HEK293 (cell line): Measurements from ENCODE around the gene FAAP100.

Experiments used
- CTCF ChIA-PET: fragments of 350-600 bp; formaldehyde crosslinking; extraction: SDS; loops from one replicate; lab custom pipeline; 2021; ENCODE audit warnings: antibody characterized with exemption; lab: Yijun Ruan, JAX
- POLR2A ChIA-PET: fragments of 300-600 bp; formaldehyde crosslinking; extraction: SDS; loops from one replicate; lab custom pipeline; 2020; ENCODE audit warnings: antibody characterized with exemption, inconsistent platforms; lab: Yijun Ruan, JAX
- H3K27ac ChIP-seq: fragments of 200-500 bp; sonication (Bioruptor generic); 2 replicates; pipeline ENCODE4 v1.5.1; 2014; ENCODE audit warnings: low read depth, low read length, control low read depth, inconsistent platforms; ENCODE audit errors: extremely low read depth
- H3K36me3 ChIP-seq, 2 experiments: fragments of 200-500 bp in 1 of 2; sonication (Bioruptor generic) in 1 of 2; 1 replicate in 1 of 2; 2 replicates in 1 of 2; pipeline ENCODE4 v1.5.1; 2014 to 2017; ENCODE audit warnings: inconsistent platforms in 2 of 2, low read length in 2 of 2; ENCODE audit not compliant: control insufficient read depth in 2 of 2, insufficient read depth in 1 of 2
- H3K4me1 ChIP-seq: fragments of 200-500 bp; sonication (Bioruptor generic); 2 replicates; pipeline ENCODE4 v1.5.1; 2014; ENCODE audit warnings: mild to moderate bottlenecking, low read length, inconsistent platforms; ENCODE audit not compliant: control insufficient read depth, insufficient read depth
- H3K4me3 ChIP-seq: 2 replicates; pipeline ENCODE4 v1.5.1; 2011; ENCODE audit warnings: low read depth, mild to moderate bottlenecking, control low read depth, low read length, moderate library complexity
- H3K9me3 ChIP-seq: fragments of 200-500 bp; sonication (Bioruptor generic); 2 replicates; pipeline ENCODE4 v1.5.1; 2014; ENCODE audit warnings: low read depth, low read length, inconsistent platforms; ENCODE audit not compliant: control insufficient read depth, insufficient read depth
- AEBP2 ChIP-seq: fragments of 450-650 bp; formaldehyde crosslinking; IDR thresholded peaks from 2 replicates; pipeline ENCODE4 v1.5.1; 2016; ENCODE audit warnings: missing biosample characterization, missing genetic modification characterization, borderline replicate concordance
- GLI2 ChIP-seq: fragments of 450-650 bp; formaldehyde crosslinking; IDR thresholded peaks from 2 replicates; pipeline ENCODE4; 2017; ENCODE audit warnings: missing biosample characterization, missing genetic modification characterization, low read depth, borderline replicate concordance
- GLIS2 ChIP-seq: fragments of 450-650 bp; formaldehyde crosslinking; IDR thresholded peaks from 2 replicates; pipeline ENCODE4 v1.5.1; 2016; ENCODE audit warnings: missing biosample characterization, missing genetic modification characterization
- HOXD13 ChIP-seq: sonication (generic); formaldehyde crosslinking; IDR thresholded peaks from 2 replicates; pipeline ENCODE4 v1.8.0; 2022; ENCODE audit warnings: missing genetic modification reagents, borderline replicate concordance
- KLF1 ChIP-seq: fragments of 450-650 bp; formaldehyde crosslinking; IDR thresholded peaks from 2 replicates; pipeline ENCODE4 v1.5.1; 2016; ENCODE audit warnings: missing biosample characterization, missing genetic modification characterization
- MEIS1 ChIP-seq: sonication (generic); formaldehyde crosslinking; IDR thresholded peaks from 2 replicates; pipeline ENCODE4 v1.8.1; 2022; ENCODE audit warnings: missing genetic modification reagents, mild to moderate bottlenecking, borderline replicate concordance
- OSR2 ChIP-seq: fragments of 450-650 bp; formaldehyde crosslinking; IDR thresholded peaks from 2 replicates; pipeline ENCODE4 v1.5.1; 2016; ENCODE audit warnings: missing biosample characterization, missing genetic modification characterization
- OVOL3 ChIP-seq: fragments of 450-650 bp; formaldehyde crosslinking; IDR thresholded peaks from 2 replicates; pipeline ENCODE4 v1.5.1; 2016; ENCODE audit warnings: missing biosample characterization, missing genetic modification characterization
- SP7 ChIP-seq: fragments of 450-650 bp; formaldehyde crosslinking; IDR thresholded peaks from 2 replicates; pipeline ENCODE4 v1.5.1; 2016; ENCODE audit warnings: missing biosample characterization, missing genetic modification characterization
- WT1 ChIP-seq: fragments of 450-650 bp; formaldehyde crosslinking; IDR thresholded peaks from 2 replicates; pipeline ENCODE4 v1.5.1; 2016; ENCODE audit warnings: missing biosample characterization, missing genetic modification characterization
- ZBTB11 ChIP-seq: fragments of 450-650 bp; formaldehyde crosslinking; conservative IDR thresholded peaks from 2 replicates; pipeline ENCODE4 v1.5.1; 2016; ENCODE audit warnings: low read depth, missing biosample characterization, missing genetic modification characterization
- ZBTB26 ChIP-seq: fragments of 450-650 bp; formaldehyde crosslinking; optimal IDR thresholded peaks from 2 replicates; pipeline ENCODE3; 2016; ENCODE audit warnings: missing biosample characterization, mild to moderate bottlenecking, missing genetic modification characterization
- ZBTB48 ChIP-seq: fragments of 450-650 bp; formaldehyde crosslinking; IDR thresholded peaks from 2 replicates; pipeline ENCODE4 v1.5.1; 2016; ENCODE audit warnings: missing biosample characterization, missing genetic modification characterization
- ZEB2 ChIP-seq: fragments of 450-650 bp; formaldehyde crosslinking; IDR thresholded peaks from 2 replicates; pipeline ENCODE4 v1.5.1; 2016; ENCODE audit warnings: missing biosample characterization, missing genetic modification characterization
- ZNF112 ChIP-seq: fragments of 450-650 bp; formaldehyde crosslinking; IDR thresholded peaks from 2 replicates; pipeline ENCODE4 v1.5.0; 2017; ENCODE audit warnings: missing biosample characterization, missing genetic modification characterization
- ZNF280D ChIP-seq: fragments of 450-650 bp; formaldehyde crosslinking; IDR thresholded peaks from 2 replicates; pipeline ENCODE4 v1.5.1; 2016; ENCODE audit warnings: missing biosample characterization, missing genetic modification characterization
- ZNF324 ChIP-seq: fragments of 450-650 bp; formaldehyde crosslinking; IDR thresholded peaks from 2 replicates; pipeline ENCODE4 v1.5.1; 2016; ENCODE audit warnings: missing biosample characterization, missing genetic modification characterization
- ZNF341 ChIP-seq: fragments of 450-650 bp; formaldehyde crosslinking; IDR thresholded peaks from 2 replicates; pipeline ENCODE4; 2016; ENCODE audit warnings: low read depth, missing biosample characterization, missing genetic modification characterization
- ZNF37A ChIP-seq: fragments of 450-650 bp; IDR thresholded peaks from 2 replicates; pipeline ENCODE4 v1.5.1; 2018; ENCODE audit warnings: missing biosample characterization, missing genetic modification characterization
- ZNF548 ChIP-seq: fragments of 450-650 bp; formaldehyde crosslinking; IDR thresholded peaks from 2 replicates; pipeline ENCODE4 v1.5.1; 2016; ENCODE audit warnings: missing biosample characterization, missing genetic modification characterization
- ZNF624 ChIP-seq: fragments of 450-650 bp; formaldehyde crosslinking; IDR thresholded peaks from 2 replicates; pipeline ENCODE4 v1.5.1; 2017; ENCODE audit warnings: missing biosample characterization, missing genetic modification characterization
- ZNF692 ChIP-seq: fragments of 450-650 bp; formaldehyde crosslinking; IDR thresholded peaks from 2 replicates; pipeline ENCODE4 v1.5.1; 2016; ENCODE audit warnings: missing biosample characterization, missing genetic modification characterization
- ZNF76 ChIP-seq: fragments of 450-650 bp; formaldehyde crosslinking; IDR thresholded peaks from 2 replicates; pipeline ENCODE4; 2016; ENCODE audit warnings: low read depth, missing biosample characterization, missing genetic modification characterization, borderline replicate concordance
- ZNF777 ChIP-seq: fragments of 450-650 bp; formaldehyde crosslinking; IDR thresholded peaks from 2 replicates; pipeline ENCODE4 v1.5.1; 2017; ENCODE audit warnings: missing biosample characterization, missing genetic modification characterization, borderline replicate concordance
- ZSCAN30 ChIP-seq: fragments of 450-650 bp; IDR thresholded peaks from 2 replicates; pipeline ENCODE4 v1.5.1; 2018; ENCODE audit warnings: missing biosample characterization, mild to moderate bottlenecking, missing genetic modification characterization, moderate library complexity

Gene FAAP100

GRCh38 chr17:81576621-81577277 is 24.6 kb upstream of the FAAP100 start (continued):
- TF ChIP-seq ZNF692 (tag by site-specific recombination) (no peak), AEBP2 (tag by site-specific recombination) (no peak), ZBTB26 (no peak), SP7 (tag by site-specific recombination) (no peak), ZEB2 (tag by site-specific recombination) (no peak), HOXD13 (CRISPR knock-in tag) (no peak), ZNF341 (tag by site-specific recombination) (peak; percentile 62), OVOL3 (tag by site-specific recombination) (no peak), MEIS1 (CRISPR knock-in tag) (peak; percentile 74; the same call in 1 of the 2 replicates), ZBTB11 (tag by site-specific recombination) (no peak), OSR2 (tag by site-specific recombination) (peak; percentile 64), ZNF324 (tag by site-specific recombination) (no peak), ZSCAN30 (no peak), ZNF76 (no peak)
- TF ChIP-seq, all 188 proteins: peak for 7

- Histone ChIP-seq H3K27ac (no peak overlapping the region), H3K4me3 (no peak overlapping the region), H3K4me1 (peaks cover 16% of the 10 kb centered on the region), H3K9me3 (no peaks in the 10 kb centered on the region), H3K36me3 (peaks cover 20 to 94% of the 10 kb centered on the region in 2 experiments)
- POLR2A ChIA-PET, result interaction anchor here (1.4 kb wide), 1 partner anchor 17 kb away, joined by 3 read pairs; no protein-coding TSS in a partner anchor
- CTCF ChIA-PET, result interaction anchor here (3.3 kb wide), 1 partner anchor 9 kb away, joined by 12 read pairs; no protein-coding TSS in a partner anchor
- TF ChIP-seq WT1 (tag by site-specific recombination), result no peak
- no peak for TF ChIP-seq ZNF112
- no peak for TF ChIP-seq ZNF37A (tag by site-specific recombination)
- TF ChIP-seq ZNF280D, result no peak
- no peak for TF ChIP-seq GLI2 (tag by site-specific recombination)
- TF ChIP-seq ZNF624 (tag by site-specific recombination), result no peak
- TF ChIP-seq KLF1 (tag by site-specific recombination), result no peak
- TF ChIP-seq ZNF777 (tag by site-specific recombination), result no peak
- TF ChIP-seq ZBTB48 (tag by site-specific recombination), result no peak
- no peak for TF ChIP-seq GLIS2 (tag by site-specific recombination)
- TF ChIP-seq ZNF548 (tag by site-specific recombination), result no peak
These were observed 23.7 kb upstream of the FAAP100 start for GRCh38 chr17:81575836-81576235.
